ENCODE results near the gene TAF13.
"Not testable (repeated sequence)": the region's sequence is repeated elsewhere in the genome, so short reads cannot be mapped to it uniquely, and the experiment has no call there.

DNA sequence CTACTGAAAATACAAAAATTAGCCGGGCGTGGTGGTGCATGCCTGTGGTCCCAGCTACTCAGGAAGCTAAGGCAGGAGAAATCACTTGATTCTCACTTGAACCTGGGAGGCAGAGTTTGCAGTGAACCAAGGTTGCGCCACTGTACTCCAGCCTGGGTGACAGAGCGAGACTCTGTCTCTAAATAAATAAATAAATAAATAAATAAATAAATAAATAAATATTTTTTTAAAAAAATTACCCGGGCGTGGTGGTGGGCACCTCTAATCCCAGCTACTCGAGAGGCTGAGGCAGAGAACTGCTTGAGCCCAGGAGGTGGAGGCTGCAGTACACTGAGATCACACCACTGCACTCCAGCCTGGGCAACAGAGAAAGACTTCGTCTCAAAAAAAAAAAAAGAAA, 46.3 kb downstream of the TAF13 start:
- TF ChIP-seq POLR2A (IDR thresholded peaks at IDR 0.05; ENCODE audit: low read depth, low read length); CEBPB (IDR thresholded peaks at IDR 0.05; ENCODE audit: low read depth, low read length); RAD21 (IDR thresholded peaks at IDR 0.05; ENCODE audit: low read length); SMC3 (IDR thresholded peaks at IDR 0.05; ENCODE audit: low read depth, low read length); MAZ (IDR thresholded peaks at IDR 0.05; ENCODE audit: borderline replicate concordance, low read depth, low read length); NFE2L2 (IDR thresholded peaks at IDR 0.05; ENCODE audit: low read depth, low read length); MXI1 (IDR thresholded peaks at IDR 0.05; ENCODE audit: borderline replicate concordance, low read depth, low read length); RCOR1 (IDR thresholded peaks at IDR 0.05; ENCODE audit: insufficient replicate concordance, low read length); FOS (IDR thresholded peaks at IDR 0.05; ENCODE audit: low read depth, low read length): not testable (repeated sequence)
- TF ChIP-seq, protein P1, sequence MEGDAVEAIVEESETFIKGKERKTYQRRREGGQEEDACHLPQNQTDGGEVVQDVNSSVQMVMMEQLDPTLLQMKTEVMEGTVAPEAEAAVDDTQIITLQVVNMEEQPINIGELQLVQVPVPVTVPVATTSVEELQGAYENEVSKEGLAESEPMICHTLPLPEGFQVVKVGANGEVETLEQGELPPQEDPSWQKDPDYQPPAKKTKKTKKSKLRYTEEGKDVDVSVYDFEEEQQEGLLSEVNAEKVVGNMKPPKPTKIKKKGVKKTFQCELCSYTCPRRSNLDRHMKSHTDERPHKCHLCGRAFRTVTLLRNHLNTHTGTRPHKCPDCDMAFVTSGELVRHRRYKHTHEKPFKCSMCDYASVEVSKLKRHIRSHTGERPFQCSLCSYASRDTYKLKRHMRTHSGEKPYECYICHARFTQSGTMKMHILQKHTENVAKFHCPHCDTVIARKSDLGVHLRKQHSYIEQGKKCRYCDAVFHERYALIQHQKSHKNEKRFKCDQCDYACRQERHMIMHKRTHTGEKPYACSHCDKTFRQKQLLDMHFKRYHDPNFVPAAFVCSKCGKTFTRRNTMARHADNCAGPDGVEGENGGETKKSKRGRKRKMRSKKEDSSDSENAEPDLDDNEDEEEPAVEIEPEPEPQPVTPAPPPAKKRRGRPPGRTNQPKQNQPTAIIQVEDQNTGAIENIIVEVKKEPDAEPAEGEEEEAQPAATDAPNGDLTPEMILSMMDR (conservative IDR thresholded peaks at IDR 0.05; ENCODE audit: low read depth, low read length) = not testable (repeated sequence)
- TF ChIP-seq, protein P2, sequence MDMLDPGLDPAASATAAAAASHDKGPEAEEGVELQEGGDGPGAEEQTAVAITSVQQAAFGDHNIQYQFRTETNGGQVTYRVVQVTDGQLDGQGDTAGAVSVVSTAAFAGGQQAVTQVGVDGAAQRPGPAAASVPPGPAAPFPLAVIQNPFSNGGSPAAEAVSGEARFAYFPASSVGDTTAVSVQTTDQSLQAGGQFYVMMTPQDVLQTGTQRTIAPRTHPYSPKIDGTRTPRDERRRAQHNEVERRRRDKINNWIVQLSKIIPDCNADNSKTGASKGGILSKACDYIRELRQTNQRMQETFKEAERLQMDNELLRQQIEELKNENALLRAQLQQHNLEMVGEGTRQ (IDR thresholded peaks at IDR 0.05; ENCODE audit: low read depth, low read length) = not testable (repeated sequence)
- TF ChIP-seq, protein P3, sequence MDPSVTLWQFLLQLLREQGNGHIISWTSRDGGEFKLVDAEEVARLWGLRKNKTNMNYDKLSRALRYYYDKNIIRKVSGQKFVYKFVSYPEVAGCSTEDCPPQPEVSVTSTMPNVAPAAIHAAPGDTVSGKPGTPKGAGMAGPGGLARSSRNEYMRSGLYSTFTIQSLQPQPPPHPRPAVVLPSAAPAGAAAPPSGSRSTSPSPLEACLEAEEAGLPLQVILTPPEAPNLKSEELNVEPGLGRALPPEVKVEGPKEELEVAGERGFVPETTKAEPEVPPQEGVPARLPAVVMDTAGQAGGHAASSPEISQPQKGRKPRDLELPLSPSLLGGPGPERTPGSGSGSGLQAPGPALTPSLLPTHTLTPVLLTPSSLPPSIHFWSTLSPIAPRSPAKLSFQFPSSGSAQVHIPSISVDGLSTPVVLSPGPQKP (IDR thresholded peaks at IDR 0.05; ENCODE audit: borderline replicate concordance, low read depth, low read length) = not testable (repeated sequence)

Measured in IMR-90 (cell line).